Liver (tissue), 3 donors: Measurements from ENCODE around the gene PTPN14.

Experiments used
- RAD21 ChIP-seq, 2 donors: IDR thresholded peaks; 2 replicates each; pipeline ENCODE4 v1.6.1; 2016; ENCODE audit warnings: antibody characterized with exemption in 2 of 2, mild to moderate bottlenecking in 2 of 2
- SP1 ChIP-seq: IDR thresholded peaks from 2 replicates; pipeline ENCODE4 v1.6.1; 2018; ENCODE audit warnings: antibody characterized with exemption, mild to moderate bottlenecking
- TAF1 ChIP-seq: conservative IDR thresholded peaks from 2 replicates; pipeline ENCODE4 v1.6.1; 2016; ENCODE audit warnings: antibody characterized with exemption, mild to moderate bottlenecking
- TF ChIP-seq, protein P1 (sequence below): fragments of 150-350 bp; IDR thresholded peaks from 2 replicates; pipeline ENCODE4 v1.5.1; 2017; ENCODE audit warnings: improper control_type of control experiment, low read depth, low read length; ENCODE audit not compliant: missing input control
- TF ChIP-seq, protein P2 (sequence below): IDR thresholded peaks from 2 replicates; pipeline ENCODE4 v1.6.1; 2016; ENCODE audit warnings: antibody characterized with exemption
- TF ChIP-seq, protein P3 (sequence below): IDR thresholded peaks from 2 replicates; pipeline ENCODE4 v1.6.1; 2016; ENCODE audit warnings: antibody characterized with exemption
- donor health status: healthy.
- donor health status: healthy.

DNA sequence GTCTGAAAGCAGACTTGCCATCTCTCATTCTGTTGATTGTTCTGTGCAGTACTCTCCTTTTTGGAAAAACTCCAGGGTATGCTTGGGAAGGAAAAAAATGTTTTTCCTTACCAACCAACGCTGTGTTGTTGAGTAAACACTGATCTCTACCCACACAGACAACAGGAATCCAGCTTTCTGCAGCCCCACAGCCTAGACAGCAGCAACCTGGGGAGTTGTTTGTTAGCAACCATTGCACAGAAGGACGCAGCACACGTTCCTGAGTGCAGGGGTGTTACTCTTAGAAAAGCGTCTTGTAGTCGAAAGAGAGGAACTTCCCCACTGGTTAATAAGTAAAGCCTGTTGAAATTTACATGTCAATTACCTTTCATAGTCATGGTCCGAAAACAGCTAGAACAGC lies 213.9 kb downstream of the PTPN14 start:
- TF ChIP-seq TAF1, result no peak
- TF ChIP-seq, protein P1, sequence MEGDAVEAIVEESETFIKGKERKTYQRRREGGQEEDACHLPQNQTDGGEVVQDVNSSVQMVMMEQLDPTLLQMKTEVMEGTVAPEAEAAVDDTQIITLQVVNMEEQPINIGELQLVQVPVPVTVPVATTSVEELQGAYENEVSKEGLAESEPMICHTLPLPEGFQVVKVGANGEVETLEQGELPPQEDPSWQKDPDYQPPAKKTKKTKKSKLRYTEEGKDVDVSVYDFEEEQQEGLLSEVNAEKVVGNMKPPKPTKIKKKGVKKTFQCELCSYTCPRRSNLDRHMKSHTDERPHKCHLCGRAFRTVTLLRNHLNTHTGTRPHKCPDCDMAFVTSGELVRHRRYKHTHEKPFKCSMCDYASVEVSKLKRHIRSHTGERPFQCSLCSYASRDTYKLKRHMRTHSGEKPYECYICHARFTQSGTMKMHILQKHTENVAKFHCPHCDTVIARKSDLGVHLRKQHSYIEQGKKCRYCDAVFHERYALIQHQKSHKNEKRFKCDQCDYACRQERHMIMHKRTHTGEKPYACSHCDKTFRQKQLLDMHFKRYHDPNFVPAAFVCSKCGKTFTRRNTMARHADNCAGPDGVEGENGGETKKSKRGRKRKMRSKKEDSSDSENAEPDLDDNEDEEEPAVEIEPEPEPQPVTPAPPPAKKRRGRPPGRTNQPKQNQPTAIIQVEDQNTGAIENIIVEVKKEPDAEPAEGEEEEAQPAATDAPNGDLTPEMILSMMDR, result no peak
- TF ChIP-seq, protein P2, sequence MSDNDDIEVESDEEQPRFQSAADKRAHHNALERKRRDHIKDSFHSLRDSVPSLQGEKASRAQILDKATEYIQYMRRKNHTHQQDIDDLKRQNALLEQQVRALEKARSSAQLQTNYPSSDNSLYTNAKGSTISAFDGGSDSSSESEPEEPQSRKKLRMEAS, result no peak
- TF ChIP-seq SP1, result no peak
- no peak for TF ChIP-seq RAD21 (IDR thresholded peaks at IDR 0.05)
- TF ChIP-seq, protein P3, sequence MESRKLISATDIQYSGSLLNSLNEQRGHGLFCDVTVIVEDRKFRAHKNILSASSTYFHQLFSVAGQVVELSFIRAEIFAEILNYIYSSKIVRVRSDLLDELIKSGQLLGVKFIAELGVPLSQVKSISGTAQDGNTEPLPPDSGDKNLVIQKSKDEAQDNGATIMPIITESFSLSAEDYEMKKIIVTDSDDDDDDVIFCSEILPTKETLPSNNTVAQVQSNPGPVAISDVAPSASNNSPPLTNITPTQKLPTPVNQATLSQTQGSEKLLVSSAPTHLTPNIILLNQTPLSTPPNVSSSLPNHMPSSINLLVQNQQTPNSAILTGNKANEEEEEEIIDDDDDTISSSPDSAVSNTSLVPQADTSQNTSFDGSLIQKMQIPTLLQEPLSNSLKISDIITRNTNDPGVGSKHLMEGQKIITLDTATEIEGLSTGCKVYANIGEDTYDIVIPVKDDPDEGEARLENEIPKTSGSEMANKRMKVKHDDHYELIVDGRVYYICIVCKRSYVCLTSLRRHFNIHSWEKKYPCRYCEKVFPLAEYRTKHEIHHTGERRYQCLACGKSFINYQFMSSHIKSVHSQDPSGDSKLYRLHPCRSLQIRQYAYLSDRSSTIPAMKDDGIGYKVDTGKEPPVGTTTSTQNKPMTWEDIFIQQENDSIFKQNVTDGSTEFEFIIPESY, result no peak
